Measurements from ENCODE around the gene UST.

GRCh38 chr6:148840256-148840655, 93.4 kb downstream of the UST start:
- TF ChIP-seq CTCF (IDR thresholded peaks at IDR 0.05) (no peak), EZH2 (IDR thresholded peaks at IDR 0.05; ENCODE audit: borderline replicate concordance, insufficient read depth, low read depth, low read length, poor library complexity, severe bottlenecking) (no peak)
